Measurements from ENCODE around the gene DCHS1. TPM values are rescaled to one million over a fixed set of nuclear protein-coding genes. Genes with fewer than 3 reads are reported as not detected.
A peak's percentile ranks its signal among the peaks of the same experiment; 100 is the strongest.

The DCHS1 gene
- total and polyA plus RNA-seq, 4 donors, result 0.68 to 8.9 (median 5.8) TPM

- TF ChIP-seq ZBTB33 (IDR thresholded peaks at IDR 0.05), result no peak
- peak in 1 of 2 donors; percentile 24 for TF ChIP-seq EGR1 (IDR thresholded peaks at IDR 0.05; ENCODE audit: low read depth in 2 of 2)
- TF ChIP-seq, protein P1, sequence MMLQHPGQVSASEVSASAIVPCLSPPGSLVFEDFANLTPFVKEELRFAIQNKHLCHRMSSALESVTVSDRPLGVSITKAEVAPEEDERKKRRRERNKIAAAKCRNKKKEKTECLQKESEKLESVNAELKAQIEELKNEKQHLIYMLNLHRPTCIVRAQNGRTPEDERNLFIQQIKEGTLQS (IDR thresholded peaks at IDR 0.05), result no peak
- peak in 1 of 2 donors; percentile 32 for TF ChIP-seq RAD21 (IDR thresholded peaks at IDR 0.05)
- no peak for TF ChIP-seq TAF1 (conservative IDR thresholded peaks at IDR 0.05)
- TF ChIP-seq HNF4A (conservative IDR thresholded peaks at IDR 0.05), result no peak
- TF ChIP-seq CTCF (IDR thresholded peaks at IDR 0.05; ENCODE audit: low read depth, low read length, missing input control), result no peak
- TF ChIP-seq HNF4G (IDR thresholded peaks at IDR 0.05), result no peak
- TF ChIP-seq, protein P2, sequence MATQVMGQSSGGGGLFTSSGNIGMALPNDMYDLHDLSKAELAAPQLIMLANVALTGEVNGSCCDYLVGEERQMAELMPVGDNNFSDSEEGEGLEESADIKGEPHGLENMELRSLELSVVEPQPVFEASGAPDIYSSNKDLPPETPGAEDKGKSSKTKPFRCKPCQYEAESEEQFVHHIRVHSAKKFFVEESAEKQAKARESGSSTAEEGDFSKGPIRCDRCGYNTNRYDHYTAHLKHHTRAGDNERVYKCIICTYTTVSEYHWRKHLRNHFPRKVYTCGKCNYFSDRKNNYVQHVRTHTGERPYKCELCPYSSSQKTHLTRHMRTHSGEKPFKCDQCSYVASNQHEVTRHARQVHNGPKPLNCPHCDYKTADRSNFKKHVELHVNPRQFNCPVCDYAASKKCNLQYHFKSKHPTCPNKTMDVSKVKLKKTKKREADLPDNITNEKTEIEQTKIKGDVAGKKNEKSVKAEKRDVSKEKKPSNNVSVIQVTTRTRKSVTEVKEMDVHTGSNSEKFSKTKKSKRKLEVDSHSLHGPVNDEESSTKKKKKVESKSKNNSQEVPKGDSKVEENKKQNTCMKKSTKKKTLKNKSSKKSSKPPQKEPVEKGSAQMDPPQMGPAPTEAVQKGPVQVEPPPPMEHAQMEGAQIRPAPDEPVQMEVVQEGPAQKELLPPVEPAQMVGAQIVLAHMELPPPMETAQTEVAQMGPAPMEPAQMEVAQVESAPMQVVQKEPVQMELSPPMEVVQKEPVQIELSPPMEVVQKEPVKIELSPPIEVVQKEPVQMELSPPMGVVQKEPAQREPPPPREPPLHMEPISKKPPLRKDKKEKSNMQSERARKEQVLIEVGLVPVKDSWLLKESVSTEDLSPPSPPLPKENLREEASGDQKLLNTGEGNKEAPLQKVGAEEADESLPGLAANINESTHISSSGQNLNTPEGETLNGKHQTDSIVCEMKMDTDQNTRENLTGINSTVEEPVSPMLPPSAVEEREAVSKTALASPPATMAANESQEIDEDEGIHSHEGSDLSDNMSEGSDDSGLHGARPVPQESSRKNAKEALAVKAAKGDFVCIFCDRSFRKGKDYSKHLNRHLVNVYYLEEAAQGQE (IDR thresholded peaks at IDR 0.05), result peak; percentile 58
- no peak for TF ChIP-seq NR2F2 (IDR thresholded peaks at IDR 0.05)
- peak in 1 of 2 donors; percentile 5 for TF ChIP-seq JUND (IDR thresholded peaks at IDR 0.05)
- no peak for TF ChIP-seq FOXA2 (IDR thresholded peaks at IDR 0.05)
- TF ChIP-seq RXRA (IDR thresholded peaks at IDR 0.05), result peak in 1 of 2 donors; percentile 4
- TF ChIP-seq FOXA1 (IDR thresholded peaks at IDR 0.05), result no peak
- peak in 1 of 2 donors; percentile 52 for TF ChIP-seq GABPA (IDR thresholded peaks at IDR 0.05 in 1 of 2, conservative IDR thresholded peaks at IDR 0.05 in 1 of 2)
- peak; percentile 69 for TF ChIP-seq YY1 (IDR thresholded peaks at IDR 0.05)
- TF ChIP-seq SP1 (IDR thresholded peaks at IDR 0.05), result peak; percentile 27
- H3K27me3 ChIP-seq (ENCODE audit: control insufficient read depth in 4 of 4, insufficient read depth in 4 of 4, low read length in 3 of 4), result no peaks in the 10 kb centered on the region
- peak; percentile 93 for DNase-seq (ENCODE audit: low spot score)
- peaks cover 7 to 16% (median 8%) of the 10 kb centered on the region in 4 donors for H3K36me3 ChIP-seq (ENCODE audit: control insufficient read depth in 4 of 4, insufficient read depth in 3 of 4, low read depth in 1 of 4, low read length in 3 of 4)
- peak within 1 kb of the TSS; percentile 76 to 85 for H3K27ac ChIP-seq (ENCODE audit: low read depth in 1 of 2, low read length in 2 of 2)
- WGBS, result under 1% methylated on average over 16 of the region's 16 CpGs
- peaks cover 0 to 24% (median 12%) of the 10 kb centered on the region in 4 donors for H3K4me1 ChIP-seq (ENCODE audit: control insufficient read depth in 4 of 4, insufficient read depth in 4 of 4, low read length in 3 of 4)
- H3K9ac ChIP-seq (ENCODE audit: low read depth in 1 of 2, low read length in 2 of 2), result peak within 1 kb of the TSS; percentile 81 to 83
- peak within 1 kb of the TSS; percentile 56 to 96 (median 68) for H3K4me3 ChIP-seq (ENCODE audit: low read depth in 1 of 3, low read length in 3 of 3)
- H3K9me3 ChIP-seq (ENCODE audit: control insufficient read depth in 4 of 4, low read length in 3 of 4), result no peaks in the 10 kb centered on the region
These were observed 36.4 kb downstream of the DCHS1 start, which contains the start of gene TPP1 for GRCh38 chr11:6619004-6619745. TSS of gene TPP1 (minus strand) at chr11:6619422. CDS start at chr11:6619400, 22 bp downstream.
